Activated CD4-positive, alpha-beta T cell treated with anti-CD3 and anti-CD28 coated beads, Interleukin-2, amount 10 ng/mL, durations not matched to agents 24 days and 14 days (primary cell): ENCODE measurements around the gene BICDL1. TPM values are rescaled to one million over a fixed set of nuclear protein-coding genes. Genes with fewer than 3 reads are reported as not detected.
"Not testable (repeated sequence)": the region's sequence is repeated elsewhere in the genome, so short reads cannot be mapped to it uniquely, and the experiment has no call there.

Experiments used
- DNase-seq: peaks from one replicate; pipeline ENCODE4 v3.0.0; 2022
- H3K27ac Mint-ChIP-seq: one replicate; pipeline ENCODE4 v1.8.0; 2022; ENCODE audit warnings: mild to moderate bottlenecking, mixed read lengths
- H3K27me3 Mint-ChIP-seq: one replicate; pipeline ENCODE4 v1.8.0; 2022; ENCODE audit warnings: mixed read lengths
- H3K36me3 Mint-ChIP-seq: one replicate; pipeline ENCODE4 v1.8.0; 2022; ENCODE audit warnings: low read depth, mild to moderate bottlenecking, mixed read lengths
- H3K4me1 Mint-ChIP-seq: one replicate; pipeline ENCODE4 v1.8.0; 2021; ENCODE audit warnings: mixed read lengths
- H3K4me3 Mint-ChIP-seq: one replicate; pipeline ENCODE4 v1.8.0; 2022; ENCODE audit warnings: mild to moderate bottlenecking, moderate library complexity, mixed read lengths
- H3K9me3 Mint-ChIP-seq: one replicate; pipeline ENCODE4 v1.8.0; 2021; ENCODE audit warnings: mixed read lengths
- intact Hi-C: fragments of 100-400 bp; cut with micrococcal nuclease; formaldehyde crosslinking; loops from one replicate; pipeline ENCODE4 v1.15.1; 2023
- total RNA-seq: library from RNA; stranded (reverse); gene quantifications from 2 replicates; pipeline ENCODE4 v1.2.3, GENCODE V29; 2022

BICDL1 gene
- total RNA-seq, 1 donor from 2014 or later, result 148 TPM

GRCh38 chr12:120013659-120014380 lies 24.8 kb downstream of the BICDL1 start:
- Mint-ChIP-seq H3K27me3 (no peaks in the 10 kb centered on the region), H3K9me3 (no peaks in the 10 kb centered on the region), H3K27ac (peak overlapping the region; percentile 96), H3K36me3 (peaks cover 52% of the 10 kb centered on the region), H3K4me1 (peaks cover 65% of the 10 kb centered on the region), H3K4me3 (peak overlapping the region; percentile 71)
- intact Hi-C loops, result loop anchor here (2.0 kb wide), 2 partner anchors 103 to 279 kb away; partner anchors contain the start of genes RAB35 and RNU4-1
- peak; percentile 90 for DNase-seq

DNA sequence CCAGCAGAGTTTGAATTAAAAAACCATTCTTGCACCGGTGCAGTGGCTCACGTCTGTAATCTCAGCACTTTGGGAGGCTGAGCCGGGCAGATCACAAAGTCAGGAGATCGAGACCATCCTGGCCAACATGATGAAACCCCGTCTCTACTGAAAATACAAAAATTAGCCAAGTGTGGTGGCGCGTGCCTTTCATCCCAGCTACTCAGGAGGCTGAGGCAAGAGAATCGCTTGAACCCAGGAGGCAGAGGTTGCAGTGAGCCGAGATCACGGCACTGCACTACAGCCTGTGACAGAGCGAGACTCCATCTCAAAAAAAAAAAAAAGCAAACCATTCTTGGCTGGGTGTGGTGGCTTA lies 25.3 kb downstream of the BICDL1 start:
- H3K9me3 Mint-ChIP-seq, H3K27me3 Mint-ChIP-seq: not testable (repeated sequence)
- intact Hi-C loops, result loop anchor here (2.0 kb wide), 1 partner anchor 102 kb away; the partner anchor contains the start of gene RAB35
- DNase-seq, result peak; percentile 70
- Mint-ChIP-seq H3K36me3 (peaks cover 50% of the 10 kb centered on the region), H3K4me3 (peak overlapping the region; percentile 71), H3K27ac (peak overlapping the region; percentile 96), H3K4me1 (peaks cover 63% of the 10 kb centered on the region)

DNA sequence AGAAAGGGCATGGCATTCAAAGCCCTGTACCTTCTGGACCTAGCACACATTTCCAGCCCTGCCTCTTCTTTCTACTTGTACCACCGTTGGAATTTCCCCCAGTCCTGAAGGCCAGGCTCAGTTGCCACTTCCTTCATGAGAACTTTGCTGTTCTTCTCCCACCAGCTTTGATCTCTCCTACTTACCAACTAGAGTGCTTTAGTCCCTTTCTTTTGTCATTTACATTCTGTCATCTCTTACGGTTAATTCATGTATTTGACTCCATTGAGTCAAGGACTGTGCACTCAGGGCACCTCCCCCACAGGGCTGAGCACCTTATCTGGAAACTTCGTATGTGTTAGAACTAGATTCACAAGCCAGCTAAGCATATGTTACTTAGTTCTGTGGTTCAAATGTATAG lies 26.3 kb downstream of the BICDL1 start:
- Mint-ChIP-seq H3K36me3 (peaks cover 49% of the 10 kb centered on the region), H3K9me3 (no peaks in the 10 kb centered on the region), H3K27ac (peak overlapping the region; percentile 96), H3K27me3 (no peaks in the 10 kb centered on the region), H3K4me1 (peaks cover 67% of the 10 kb centered on the region), H3K4me3 (peak overlapping the region; percentile 65)
- intact Hi-C loops, result loop anchor here (1.0 to 2.0 kb wide), 3 partner anchors 9 to 101 kb away; partner anchors contain the start of gene RAB35
- peak; percentile 87 for DNase-seq

DNA sequence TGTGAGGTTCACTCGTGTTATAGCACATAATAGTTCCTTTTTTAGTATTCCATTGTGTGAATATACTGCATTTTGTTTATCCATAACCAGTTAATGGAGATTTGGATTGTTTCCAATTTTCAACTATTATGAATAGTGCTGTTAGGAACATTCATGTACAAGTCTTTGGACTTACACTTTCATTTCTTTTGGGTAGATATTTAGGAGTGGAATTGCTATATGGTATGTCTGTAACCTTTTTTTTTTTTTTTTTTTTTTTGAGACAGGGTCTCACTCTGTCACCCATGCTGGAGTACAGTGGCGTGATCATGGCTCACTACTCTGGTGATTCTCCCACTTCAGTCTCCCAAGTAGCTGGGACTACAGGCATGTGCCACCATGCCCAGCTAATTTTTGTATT lies 27.2 kb downstream of the BICDL1 start:
- H3K36me3 Mint-ChIP-seq, result peaks cover 51% of the 10 kb centered on the region
- H3K9me3 Mint-ChIP-seq, DNase-seq, intact Hi-C loops, H3K27me3 Mint-ChIP-seq: not testable (repeated sequence)
- peaks cover 60% of the 10 kb centered on the region for H3K4me1 Mint-ChIP-seq
- H3K4me3 Mint-ChIP-seq, result peak overlapping the region; percentile 65
- peak overlapping the region; percentile 96 for H3K27ac Mint-ChIP-seq

GRCh38 chr12:120019197-120019596 lies 30.2 kb downstream of the BICDL1 start:
- Mint-ChIP-seq H3K9me3 (no peaks in the 10 kb centered on the region), H3K4me1 (peaks cover 41% of the 10 kb centered on the region), H3K36me3 (peaks cover 59% of the 10 kb centered on the region), H3K27me3 (no peaks in the 10 kb centered on the region), H3K27ac (peak overlapping the region; percentile 78), H3K4me3 (no peak overlapping the region)
- DNase-seq, result no peak
- intact Hi-C loops, result no loop called here

GRCh38 chr12:120019938-120020337 lies 30.9 kb downstream of the BICDL1 start:
- peak overlapping the region; percentile 11 for H3K27ac Mint-ChIP-seq
- DNase-seq, result no peak
- peaks cover 65% of the 10 kb centered on the region for H3K36me3 Mint-ChIP-seq
- no peak overlapping the region for H3K4me3 Mint-ChIP-seq
- peaks cover 35% of the 10 kb centered on the region for H3K4me1 Mint-ChIP-seq
- intact Hi-C loops, result no loop called here
- no peaks in the 10 kb centered on the region for H3K9me3 Mint-ChIP-seq
- H3K27me3 Mint-ChIP-seq, result no peaks in the 10 kb centered on the region

DNA sequence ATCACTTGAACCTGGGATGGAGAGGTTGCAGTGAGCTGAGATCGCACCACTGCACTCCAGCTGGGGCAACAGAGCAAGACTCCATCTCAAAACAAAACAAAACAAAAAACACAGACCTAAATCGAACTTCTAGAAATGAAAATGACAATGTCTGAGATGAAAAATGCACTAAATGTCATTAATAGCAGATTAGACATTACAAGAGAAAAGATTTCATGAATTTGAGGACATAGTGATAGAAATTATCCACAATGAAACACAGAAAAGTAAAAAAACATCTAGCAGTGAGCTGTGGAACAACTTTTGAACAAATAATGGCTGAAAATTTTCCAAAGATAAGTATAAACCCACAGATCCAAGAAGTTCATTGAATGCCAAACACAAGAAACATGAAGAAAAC lies 35.2 kb downstream of the BICDL1 start:
- Mint-ChIP-seq H3K9me3 (no peaks in the 10 kb centered on the region), H3K4me3 (no peak overlapping the region), H3K27ac (no peak overlapping the region), H3K27me3 (no peaks in the 10 kb centered on the region), H3K4me1 (peaks cover 7% of the 10 kb centered on the region), H3K36me3 (peaks cover 61% of the 10 kb centered on the region)
- intact Hi-C loops, result no loop called here
- no peak for DNase-seq

- intact Hi-C loops, result no loop called here
- no peaks in the 10 kb centered on the region for H3K4me1 Mint-ChIP-seq
- no peaks in the 10 kb centered on the region for H3K9me3 Mint-ChIP-seq
- H3K27me3 Mint-ChIP-seq, result no peaks in the 10 kb centered on the region
- no peak for DNase-seq
- peaks cover 57% of the 10 kb centered on the region for H3K36me3 Mint-ChIP-seq
- H3K27ac Mint-ChIP-seq, result no peak overlapping the region
- H3K4me3 Mint-ChIP-seq, result no peak overlapping the region
Observed at GRCh38 chr12:120025640-120026039, 36.6 kb downstream of the BICDL1 start.

GRCh38 chr12:120032242-120032641 lies 43.2 kb downstream of the BICDL1 start:
- Mint-ChIP-seq H3K4me1 (peaks cover 15% of the 10 kb centered on the region), H3K9me3 (no peaks in the 10 kb centered on the region), H3K4me3 (peak overlapping the region; percentile 17), H3K27ac (peak overlapping the region; percentile 67), H3K27me3 (no peaks in the 10 kb centered on the region), H3K36me3 (peaks cover 38% of the 10 kb centered on the region)
- intact Hi-C loops, result loop anchor here (1.0 kb wide), 1 partner anchor 17 kb away; no protein-coding TSS in a partner anchor
- DNase-seq, result no peak

GRCh38 chr12:120037851-120038250 lies 48.8 kb downstream of the BICDL1 start:
- Mint-ChIP-seq H3K36me3 (peaks cover 30% of the 10 kb centered on the region), H3K4me3 (no peak overlapping the region), H3K27ac (no peak overlapping the region), H3K9me3 (no peaks in the 10 kb centered on the region), H3K4me1 (peaks cover 22% of the 10 kb centered on the region), H3K27me3 (no peaks in the 10 kb centered on the region)
- intact Hi-C loops, result no loop called here
- no peak for DNase-seq

DNA sequence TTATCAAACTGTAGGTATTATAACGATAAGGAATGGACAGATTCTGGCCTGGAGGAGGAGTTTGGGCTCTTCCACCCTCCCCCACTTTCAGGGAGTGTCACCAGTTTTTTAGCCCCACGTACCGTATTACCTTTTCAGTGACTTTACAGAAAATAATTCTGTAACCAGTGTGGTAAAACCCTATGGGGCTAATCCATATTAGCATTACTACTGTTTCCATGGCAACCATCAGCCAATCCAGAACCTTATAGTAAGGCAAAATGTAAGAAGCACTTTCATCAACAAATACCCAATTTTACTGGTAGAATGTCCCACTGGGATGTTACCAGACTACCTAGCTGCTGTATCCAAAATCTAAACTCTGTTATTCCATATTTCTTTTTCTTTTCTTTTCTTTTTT lies 50.7 kb downstream of the BICDL1 start:
- Mint-ChIP-seq H3K27ac (no peak overlapping the region), H3K4me1 (peaks cover 23% of the 10 kb centered on the region), H3K27me3 (no peaks in the 10 kb centered on the region), H3K9me3 (no peaks in the 10 kb centered on the region), H3K4me3 (no peak overlapping the region), H3K36me3 (peaks cover 36% of the 10 kb centered on the region)
- DNase-seq, result no peak
- intact Hi-C loops, result no loop called here

- Mint-ChIP-seq H3K4me1 (peaks cover 23% of the 10 kb centered on the region), H3K27ac (peak overlapping the region; percentile 55), H3K36me3 (peaks cover 45% of the 10 kb centered on the region), H3K27me3 (no peaks in the 10 kb centered on the region), H3K9me3 (no peaks in the 10 kb centered on the region), H3K4me3 (no peak overlapping the region)
- intact Hi-C loops, result no loop called here
- DNase-seq, result no peak
Observed at GRCh38 chr12:120041386-120042231, 52.6 kb downstream of the BICDL1 start.

DNA sequence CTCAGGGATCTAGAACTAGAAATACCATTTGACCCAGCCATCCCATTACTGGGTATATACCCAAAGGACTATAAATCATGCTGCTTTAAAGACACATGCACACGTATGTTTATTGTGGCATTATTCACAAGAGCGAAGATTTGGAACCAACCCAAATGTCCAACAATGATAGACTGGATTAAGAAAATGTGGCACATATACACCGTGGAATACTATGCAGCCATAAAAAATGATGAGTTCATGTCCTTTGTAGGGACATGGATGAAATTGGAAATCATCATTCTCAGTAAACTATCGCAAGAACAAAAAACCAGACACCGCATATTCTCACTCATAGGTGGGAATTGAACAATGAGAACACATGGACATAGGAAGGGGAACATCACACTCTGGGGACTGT lies 56.3 kb downstream of the BICDL1 start:
- H3K27me3 Mint-ChIP-seq, DNase-seq, intact Hi-C loops, H3K4me3 Mint-ChIP-seq, H3K27ac Mint-ChIP-seq, H3K9me3 Mint-ChIP-seq: not testable (repeated sequence)
- Mint-ChIP-seq H3K36me3 (peaks cover 51% of the 10 kb centered on the region), H3K4me1 (peaks cover 35% of the 10 kb centered on the region)

- H3K9me3 Mint-ChIP-seq, result no peaks in the 10 kb centered on the region
- peaks cover 52% of the 10 kb centered on the region for H3K36me3 Mint-ChIP-seq
- H3K27ac Mint-ChIP-seq, result no peak overlapping the region
- no peaks in the 10 kb centered on the region for H3K27me3 Mint-ChIP-seq
- no peak overlapping the region for H3K4me3 Mint-ChIP-seq
- intact Hi-C loops, result no loop called here
- DNase-seq, result no peak
- H3K4me1 Mint-ChIP-seq, result peaks cover 28% of the 10 kb centered on the region
Observed at GRCh38 chr12:120047072-120047471, 58.0 kb downstream of the BICDL1 start.
